Endodermal cell (in vitro differentiated cells): Measurements from ENCODE around the gene TIAM1. TPM values are rescaled to one million over a fixed set of nuclear protein-coding genes. Genes with fewer than 3 reads are reported as not detected.

Source experiments
- DNase-seq: peaks from one replicate; pipeline ENCODE4 v3.0.0-alpha.2; 2017
- H3K27ac ChIP-seq: 2 replicates; pipeline ENCODE4 v1.5.1; 2013; ENCODE audit warnings: mild to moderate bottlenecking, low read depth, low read length, moderate library complexity
- H3K27me3 ChIP-seq: 2 replicates; pipeline ENCODE4 v1.6.1; 2013; ENCODE audit warnings: mild to moderate bottlenecking, low read length, moderate library complexity; ENCODE audit not compliant: insufficient read depth, control insufficient read depth, poor library complexity, severe bottlenecking
- H3K36me3 ChIP-seq: 2 replicates; pipeline ENCODE4 v1.7.0; 2013; ENCODE audit warnings: mild to moderate bottlenecking, low read length, moderate library complexity; ENCODE audit not compliant: control insufficient read depth, insufficient read depth
- H3K4me1 ChIP-seq: one replicate; pipeline ENCODE4 v1.7.0; 2013; ENCODE audit warnings: low read length; ENCODE audit not compliant: control insufficient read depth, insufficient read depth
- H3K4me3 ChIP-seq: 2 replicates; pipeline ENCODE4 v1.5.1; 2013; ENCODE audit warnings: mild to moderate bottlenecking, low read length, moderate library complexity
- H3K9ac ChIP-seq: 2 replicates; pipeline ENCODE4 v1.6.1; 2013; ENCODE audit warnings: mild to moderate bottlenecking, low read length, moderate library complexity; ENCODE audit not compliant: poor library complexity, severe bottlenecking; ENCODE audit errors: extremely low read depth
- H3K9me3 ChIP-seq: 2 replicates; pipeline ENCODE4 v1.6.1; 2013; ENCODE audit warnings: mild to moderate bottlenecking, low read length, moderate library complexity; ENCODE audit not compliant: control insufficient read depth
- H3K27ac Mint-ChIP-seq: 2 replicates; pipeline ENCODE4 v1.8.0; 2020; ENCODE audit warnings: mixed read lengths
- H3K27me3 Mint-ChIP-seq: 2 replicates; pipeline ENCODE4 v1.8.0; 2021; ENCODE audit warnings: mild to moderate bottlenecking, mixed read lengths; ENCODE audit not compliant: insufficient read depth
- H3K36me3 Mint-ChIP-seq: 2 replicates; pipeline ENCODE4 v1.8.0; 2020; ENCODE audit warnings: low read depth, mixed read lengths
- H3K4me1 Mint-ChIP-seq: 2 replicates; pipeline ENCODE4 v1.8.0; 2020; ENCODE audit warnings: mixed read lengths
- H3K4me3 Mint-ChIP-seq: 2 replicates; pipeline ENCODE4 v1.8.0; 2020; ENCODE audit warnings: mild to moderate bottlenecking, moderate library complexity, mixed read lengths
- H3K9me3 Mint-ChIP-seq: 2 replicates; pipeline ENCODE4 v1.8.0; 2020; ENCODE audit warnings: mild to moderate bottlenecking, mixed read lengths
- WGBS, 2 experiments: methylation state at CpG; one replicate each; pipeline versions ENCODE4 v1.1.5 to v1.1.7; 2013; ENCODE audit warnings: missing lambda C conversion rate in 2 of 2, mixed read lengths in 1 of 2; ENCODE audit not compliant: insufficient coverage in 1 of 2, insufficient read length in 1 of 2; 5-methylcytosine and 5-hydroxymethylcytosine counted together
- total RNA-seq, 2 donors: library from RNA; stranded (reverse); fragmentation: NEBNext Ultra II Directional in 1 of 2; extraction: Animal tissue kit (Norgen Biotek cat#: 25700) in 1 of 2; gene quantifications; 2 replicates in 1 of 2; 3 replicates in 1 of 2; pipeline ENCODE4 v1.2.1, GENCODE V29; 2021
- TF ChIP-seq, protein P1 (sequence below): fragments of 200-600 bp; sonication (generic); conservative IDR thresholded peaks from 2 replicates; pipeline ENCODE4 v1.5.0; 2021; ENCODE audit warnings: antibody characterized with exemption, mild to moderate bottlenecking

Gene TIAM1
- total RNA-seq, 2 donors from 2014 or later = 29.4 to 33.3 TPM

DNA sequence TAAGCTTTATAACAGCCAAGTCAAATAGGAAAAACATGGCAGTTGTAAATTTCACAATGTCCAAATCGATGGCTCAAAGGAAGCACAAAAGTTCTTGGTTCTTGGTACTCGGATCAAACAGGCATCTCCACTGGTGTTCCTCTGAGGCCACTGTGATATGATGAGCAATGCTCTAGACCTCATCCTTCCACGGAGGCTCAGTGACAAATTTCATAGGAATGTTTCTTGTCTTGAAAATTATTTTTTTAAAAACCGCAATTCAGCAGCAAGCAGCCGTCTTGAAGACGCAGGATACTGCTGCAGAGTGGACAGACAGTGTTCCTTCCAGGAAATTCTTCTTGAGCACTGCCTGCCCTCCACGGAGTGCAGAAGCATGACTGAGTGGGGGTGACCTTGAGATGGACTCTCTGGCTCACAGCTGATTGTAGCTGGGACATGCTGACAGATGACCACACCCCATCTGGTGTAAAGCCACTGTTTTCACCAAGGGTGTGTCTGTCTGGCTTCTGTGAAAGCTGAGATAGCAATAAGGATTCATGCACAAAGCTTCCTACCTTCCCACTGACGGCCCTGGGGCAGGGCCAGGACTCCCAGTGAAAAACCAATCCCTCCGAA is 61.9 kb downstream of the TIAM1 start:
- no peak overlapping the region for H3K4me3 ChIP-seq
- TF ChIP-seq, protein P1, sequence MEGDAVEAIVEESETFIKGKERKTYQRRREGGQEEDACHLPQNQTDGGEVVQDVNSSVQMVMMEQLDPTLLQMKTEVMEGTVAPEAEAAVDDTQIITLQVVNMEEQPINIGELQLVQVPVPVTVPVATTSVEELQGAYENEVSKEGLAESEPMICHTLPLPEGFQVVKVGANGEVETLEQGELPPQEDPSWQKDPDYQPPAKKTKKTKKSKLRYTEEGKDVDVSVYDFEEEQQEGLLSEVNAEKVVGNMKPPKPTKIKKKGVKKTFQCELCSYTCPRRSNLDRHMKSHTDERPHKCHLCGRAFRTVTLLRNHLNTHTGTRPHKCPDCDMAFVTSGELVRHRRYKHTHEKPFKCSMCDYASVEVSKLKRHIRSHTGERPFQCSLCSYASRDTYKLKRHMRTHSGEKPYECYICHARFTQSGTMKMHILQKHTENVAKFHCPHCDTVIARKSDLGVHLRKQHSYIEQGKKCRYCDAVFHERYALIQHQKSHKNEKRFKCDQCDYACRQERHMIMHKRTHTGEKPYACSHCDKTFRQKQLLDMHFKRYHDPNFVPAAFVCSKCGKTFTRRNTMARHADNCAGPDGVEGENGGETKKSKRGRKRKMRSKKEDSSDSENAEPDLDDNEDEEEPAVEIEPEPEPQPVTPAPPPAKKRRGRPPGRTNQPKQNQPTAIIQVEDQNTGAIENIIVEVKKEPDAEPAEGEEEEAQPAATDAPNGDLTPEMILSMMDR = no peak
- no peak overlapping the region for H3K27ac Mint-ChIP-seq
- no peaks in the 10 kb centered on the region for H3K27me3 ChIP-seq
- H3K4me3 Mint-ChIP-seq = no peak overlapping the region
- peaks cover 7% of the 10 kb centered on the region for H3K4me1 ChIP-seq
- no peaks in the 10 kb centered on the region for H3K36me3 Mint-ChIP-seq
- no peaks in the 10 kb centered on the region for H3K9me3 ChIP-seq
- 93 to 100% methylated on average over 7 to 9 of the region's 9 CpGs for WGBS, 2 experiments
- no peaks in the 10 kb centered on the region for H3K36me3 ChIP-seq
- no peak overlapping the region for H3K27ac ChIP-seq
- no peaks in the 10 kb centered on the region for H3K9me3 Mint-ChIP-seq
- no peaks in the 10 kb centered on the region for H3K27me3 Mint-ChIP-seq
- H3K9ac ChIP-seq = no peak overlapping the region
- peaks cover 13% of the 10 kb centered on the region for H3K4me1 Mint-ChIP-seq
- DNase-seq = no peak

DNA sequence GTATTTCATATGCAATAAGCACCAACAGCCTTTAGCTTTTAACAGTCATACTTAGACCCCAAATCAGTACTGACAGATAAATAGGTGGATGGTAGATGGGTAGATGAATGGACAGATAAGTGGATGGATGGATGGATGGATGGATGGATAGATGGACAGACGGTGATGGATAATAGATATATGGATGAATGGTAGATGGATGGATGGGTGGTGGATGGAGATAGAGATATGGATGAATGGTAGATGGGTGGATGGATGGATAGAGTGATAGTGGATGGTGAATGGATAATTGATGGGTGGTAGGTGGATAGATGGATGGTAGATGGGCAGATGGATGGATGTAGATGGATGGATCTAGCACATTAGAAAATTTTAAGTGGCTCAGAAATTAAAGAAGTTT is 62.5 kb downstream of the TIAM1 start:
- H3K4me1 Mint-ChIP-seq = peaks cover 15% of the 10 kb centered on the region
- no peaks in the 10 kb centered on the region for H3K9me3 ChIP-seq
- H3K36me3 ChIP-seq = no peaks in the 10 kb centered on the region
- no peak overlapping the region for H3K4me3 ChIP-seq
- H3K36me3 Mint-ChIP-seq = no peaks in the 10 kb centered on the region
- H3K9ac ChIP-seq = no peak overlapping the region
- H3K27me3 Mint-ChIP-seq = no peaks in the 10 kb centered on the region
- TF ChIP-seq, protein P1 = no peak
- H3K27ac ChIP-seq = no peak overlapping the region
- no peak overlapping the region for H3K4me3 Mint-ChIP-seq
- DNase-seq = no peak
- WGBS, 2 experiments = 93 to 100% methylated on average over 1 of the region's 1 CpG
- H3K9me3 Mint-ChIP-seq = no peaks in the 10 kb centered on the region
- H3K27me3 ChIP-seq = no peaks in the 10 kb centered on the region
- peaks cover 7% of the 10 kb centered on the region for H3K4me1 ChIP-seq
- H3K27ac Mint-ChIP-seq = no peak overlapping the region

DNA sequence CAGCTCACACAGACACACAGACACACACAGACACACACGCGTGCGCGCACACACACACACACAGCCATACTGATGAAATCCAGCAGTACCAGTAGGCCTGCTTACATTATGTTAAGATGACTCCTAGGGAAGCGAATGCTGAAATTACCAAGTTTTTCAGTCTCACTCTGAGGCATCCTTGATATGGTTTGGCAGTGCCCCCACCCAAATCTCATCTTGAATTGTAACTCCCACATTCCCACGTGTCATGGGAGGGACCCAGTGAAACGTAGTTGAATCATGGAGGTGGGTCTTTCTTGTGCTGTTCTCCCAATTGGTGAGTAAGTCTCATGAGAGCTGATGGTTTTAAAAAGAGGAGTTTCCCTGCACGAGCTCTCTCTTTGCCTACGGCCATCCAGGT is 64.1 kb downstream of the TIAM1 start:
- Histone ChIP-seq H3K27ac (no peak overlapping the region), H3K4me3 (no peak overlapping the region), H3K36me3 (no peaks in the 10 kb centered on the region), H3K9me3 (no peaks in the 10 kb centered on the region), H3K4me1 (peaks cover 4% of the 10 kb centered on the region), H3K9ac (no peak overlapping the region), H3K27me3 (no peaks in the 10 kb centered on the region)
- Mint-ChIP-seq H3K9me3 (no peaks in the 10 kb centered on the region), H3K4me1 (peaks cover 15% of the 10 kb centered on the region), H3K36me3 (no peaks in the 10 kb centered on the region), H3K4me3 (no peak overlapping the region), H3K27me3 (no peaks in the 10 kb centered on the region), H3K27ac (no peak overlapping the region)
- 93 to 94% methylated on average over 9 of the region's 9 CpGs for WGBS, 2 experiments
- no peak for DNase-seq
- TF ChIP-seq, protein P1 = no peak
